Measurements from ENCODE around the gene SKIDA1.
A peak's percentile ranks its signal among the peaks of the same experiment; 100 is the strongest.

Gene SKIDA1

DNA sequence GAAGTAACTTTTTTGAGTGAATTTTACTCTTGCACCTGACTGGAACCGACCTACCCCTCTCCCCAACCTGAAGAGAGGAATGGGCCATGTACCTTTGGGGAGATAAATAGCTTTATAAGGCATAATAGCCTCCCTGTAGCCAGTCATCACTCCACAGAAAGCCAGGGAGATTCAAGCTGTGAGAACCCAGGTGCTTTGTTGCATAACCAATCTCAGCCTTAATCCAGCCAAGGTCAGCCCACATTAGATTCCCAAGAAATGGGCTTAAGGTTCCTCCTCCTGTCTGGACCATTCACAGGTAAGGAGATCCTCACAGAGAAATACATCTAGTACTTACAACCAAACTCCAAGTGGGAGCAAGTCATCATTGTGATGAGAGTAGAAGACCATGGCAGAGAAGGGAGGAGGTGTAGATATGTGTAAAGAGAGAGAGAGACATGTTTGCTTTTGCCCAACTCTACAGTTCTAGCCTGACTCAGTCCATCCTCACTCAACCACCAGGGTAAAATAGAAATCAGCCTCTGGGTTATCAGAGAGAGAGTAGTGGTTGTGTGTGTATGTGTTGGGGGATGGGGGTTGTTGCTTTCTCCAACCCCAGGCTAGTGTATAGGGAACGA is 23.6 kb downstream of the SKIDA1 start:
- no peak for DNase-seq (ENCODE audit: low read depth in 2 of 2)

DNA sequence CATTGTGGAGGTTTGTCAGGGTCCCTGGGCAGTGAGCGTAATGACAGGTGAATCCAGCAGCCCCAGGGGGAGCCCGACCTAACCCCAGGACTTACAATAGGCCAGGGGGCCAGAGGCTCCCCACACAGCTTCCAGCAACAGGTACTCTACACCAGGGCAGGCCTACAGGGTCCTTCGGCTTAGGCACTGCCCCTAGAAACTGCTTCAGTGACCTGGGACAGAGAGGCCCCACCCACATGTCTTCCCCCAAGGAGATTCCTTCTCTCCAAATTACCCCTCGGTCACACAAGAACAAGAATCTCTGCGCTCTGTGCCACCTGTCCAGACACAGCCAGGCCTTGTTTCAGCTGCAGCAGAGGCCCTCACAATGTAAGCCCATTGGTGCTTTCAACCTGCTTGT is 24.4 kb downstream of the SKIDA1 start:
- no peak for DNase-seq (ENCODE audit: low read depth in 2 of 2)

DNA sequence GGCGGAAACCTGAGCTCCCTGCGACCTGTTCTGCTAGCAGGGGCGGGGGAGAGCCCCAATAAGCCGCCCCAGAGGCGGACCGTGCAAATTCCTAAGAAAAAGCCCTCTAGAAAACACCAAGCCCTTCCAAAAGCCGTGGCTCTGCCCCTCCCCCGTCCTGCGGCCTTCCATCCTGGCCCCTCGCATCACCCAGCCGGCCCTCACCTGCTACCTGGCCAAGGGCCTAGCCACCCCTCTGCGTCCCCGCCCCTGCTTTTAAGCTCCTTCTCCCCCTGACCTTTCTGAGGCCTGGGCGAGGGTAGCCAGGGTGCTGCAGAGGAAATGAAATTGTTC is 24.9 kb downstream of the SKIDA1 start:
- DNase-seq (ENCODE audit: low read depth in 2 of 2), result no peak

DNA sequence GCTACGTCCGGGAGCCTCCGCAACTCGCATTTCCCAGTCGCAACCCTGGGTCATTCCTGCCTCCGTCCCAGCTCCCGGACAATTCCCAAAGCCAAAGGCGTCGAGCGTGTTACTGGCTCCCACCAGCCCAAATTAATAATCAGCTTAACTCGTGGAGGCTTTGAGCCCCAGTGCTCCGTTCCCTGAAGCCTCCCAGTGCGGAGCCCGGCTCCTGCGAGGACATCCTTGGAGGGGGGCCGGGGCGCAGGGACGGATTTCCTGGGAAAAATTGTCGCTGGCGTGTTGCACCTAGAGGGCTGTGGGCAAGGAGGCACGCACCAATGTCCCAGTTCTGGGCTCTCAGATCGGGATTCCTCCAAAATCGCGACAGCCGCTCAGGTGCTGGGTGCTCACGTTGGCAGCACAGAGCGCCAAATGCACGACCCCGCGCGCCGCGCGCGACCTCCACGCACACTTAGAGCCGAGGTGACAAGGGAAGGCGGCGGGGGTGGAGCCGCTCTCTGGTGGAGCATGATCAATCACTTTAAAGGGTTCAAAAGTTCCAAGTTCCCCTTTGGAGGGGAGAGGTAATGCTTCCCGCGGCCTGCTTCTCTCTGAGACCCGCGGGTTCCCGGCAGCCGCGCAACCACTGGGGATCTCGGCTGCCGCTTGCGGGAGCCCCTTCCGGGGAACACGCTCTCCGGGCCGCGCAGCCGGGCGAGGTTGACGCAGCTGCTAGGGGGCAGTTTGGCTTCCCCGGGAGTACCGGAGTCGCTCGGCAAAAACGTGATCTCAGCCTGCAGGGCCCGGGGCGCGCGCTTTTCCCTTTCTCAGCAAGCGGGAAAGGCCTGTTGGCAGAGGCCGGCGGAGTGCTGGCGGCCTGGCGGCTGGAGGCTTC is 25.5 kb downstream of the SKIDA1 start:
- no peak for DNase-seq (ENCODE audit: low read depth in 2 of 2)

- DNase-seq (ENCODE audit: low read depth in 2 of 2), result no peak
Measured at GRCh38 chr10:21498986-21499385, 26.5 kb downstream of the SKIDA1 start.

DNA sequence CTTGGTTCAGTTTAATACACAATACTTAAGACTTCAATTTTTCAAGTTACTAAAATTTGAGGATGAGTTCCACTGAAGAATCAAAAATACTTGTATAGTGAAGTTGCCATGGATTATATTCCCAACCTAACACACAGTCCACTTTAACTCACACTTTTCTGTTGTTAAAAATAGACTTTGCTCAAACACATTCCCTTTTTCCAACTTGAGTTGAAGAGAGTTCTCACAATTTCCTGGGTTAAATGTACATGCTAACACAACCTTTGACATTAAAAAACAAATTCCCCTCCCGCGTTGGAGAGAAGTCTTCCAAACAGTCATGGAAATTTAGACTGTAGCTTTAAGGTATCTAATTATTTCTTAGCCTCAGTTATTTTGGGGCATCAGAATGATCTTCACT is 27.1 kb downstream of the SKIDA1 start:
- DNase-seq (ENCODE audit: low read depth in 2 of 2), result no peak

GRCh38 chr10:21497177-21497807 is 28.2 kb downstream of the SKIDA1 start:
- DNase-seq (ENCODE audit: low read depth in 2 of 2), result no peak

GRCh38 chr10:21496343-21497176 is 28.9 kb downstream of the SKIDA1 start:
- no peak for DNase-seq (ENCODE audit: low read depth in 2 of 2)

- peak; percentile 75 to 81 for DNase-seq (ENCODE audit: low read depth in 2 of 2)
Measured at GRCh38 chr10:21495752-21496342, 29.6 kb downstream of the SKIDA1 start.

DNA sequence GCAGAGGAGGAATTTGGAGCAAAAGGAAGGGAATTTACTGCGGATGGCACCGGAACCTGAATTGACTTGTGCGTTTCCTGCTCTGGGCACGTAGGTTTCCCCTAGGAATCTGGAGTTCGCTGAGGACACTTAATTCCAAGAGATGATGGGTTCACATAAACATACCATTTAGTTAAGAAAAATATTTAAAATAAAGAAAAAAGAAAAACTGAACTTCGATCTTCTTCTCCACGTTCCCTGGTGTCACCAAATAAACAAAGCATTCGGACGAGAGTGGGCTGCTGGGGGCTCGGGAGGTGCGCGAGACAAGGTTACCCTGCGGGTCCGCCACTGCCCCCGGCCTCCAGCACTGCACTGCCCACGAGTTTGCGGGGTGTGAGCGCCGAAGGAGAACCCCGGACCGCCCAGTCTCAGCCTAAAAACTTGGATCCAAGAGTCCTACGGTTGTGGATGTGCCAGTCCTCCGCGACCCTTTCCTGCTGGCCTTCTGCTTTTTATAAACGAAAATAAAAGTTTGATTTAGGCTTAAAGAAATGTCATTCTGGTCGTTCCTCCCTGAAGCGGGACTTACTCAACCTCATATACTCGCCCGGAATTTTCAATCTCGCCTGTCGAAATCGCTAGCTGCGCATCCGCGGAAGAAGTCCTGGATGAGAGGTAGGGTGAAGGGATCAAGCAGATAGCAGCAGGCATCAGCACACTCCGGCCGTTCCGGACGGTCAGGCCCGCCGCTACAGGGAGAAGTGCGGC is 30.3 kb downstream of the SKIDA1 start:
- DNase-seq (ENCODE audit: low read depth in 2 of 2), result no peak

DNA sequence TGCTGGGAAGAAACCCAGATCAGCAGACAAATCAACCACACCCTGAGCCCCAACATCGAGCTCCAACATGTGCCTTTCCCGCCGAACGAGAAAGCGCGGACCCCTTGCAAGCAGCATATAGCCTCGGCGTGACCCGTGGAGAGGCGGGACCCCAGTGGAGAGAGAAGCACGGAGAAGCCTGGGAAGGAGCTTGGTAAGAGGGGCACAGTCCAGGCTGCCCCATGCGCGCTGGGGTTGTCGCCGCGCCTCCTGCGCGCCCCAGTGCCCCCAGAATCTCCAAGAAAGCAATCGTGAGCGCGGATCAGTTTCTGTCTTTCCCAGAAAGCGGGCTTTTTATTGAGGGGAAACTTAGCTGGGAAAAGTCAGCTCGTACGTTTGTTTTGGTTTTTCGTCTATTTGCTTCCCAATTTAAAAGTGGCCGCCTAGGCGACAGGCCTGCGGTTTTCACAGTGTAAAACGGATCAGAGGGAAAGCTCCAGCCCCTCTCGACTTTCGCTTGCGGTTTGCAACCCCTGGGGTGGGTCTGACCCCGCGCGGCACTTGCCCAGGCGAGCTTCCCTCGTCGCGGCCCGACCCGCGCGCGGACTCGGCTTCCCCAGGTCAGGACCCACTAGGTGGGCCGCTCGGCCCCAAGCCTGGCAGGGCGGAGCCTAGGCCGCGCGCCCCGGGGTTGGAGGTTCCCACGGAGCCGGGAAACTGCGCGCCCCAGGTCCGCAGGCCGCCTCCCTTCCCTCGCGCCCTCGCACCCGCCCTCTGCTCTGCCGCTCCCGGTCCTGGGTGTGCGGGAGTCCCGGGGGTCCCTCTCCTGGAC is 31.1 kb downstream of the SKIDA1 start:
- no peak for DNase-seq (ENCODE audit: low read depth in 2 of 2)

GRCh38 chr10:21493784-21494183 is 31.7 kb downstream of the SKIDA1 start:
- no peak for DNase-seq (ENCODE audit: low read depth in 2 of 2)

DNA sequence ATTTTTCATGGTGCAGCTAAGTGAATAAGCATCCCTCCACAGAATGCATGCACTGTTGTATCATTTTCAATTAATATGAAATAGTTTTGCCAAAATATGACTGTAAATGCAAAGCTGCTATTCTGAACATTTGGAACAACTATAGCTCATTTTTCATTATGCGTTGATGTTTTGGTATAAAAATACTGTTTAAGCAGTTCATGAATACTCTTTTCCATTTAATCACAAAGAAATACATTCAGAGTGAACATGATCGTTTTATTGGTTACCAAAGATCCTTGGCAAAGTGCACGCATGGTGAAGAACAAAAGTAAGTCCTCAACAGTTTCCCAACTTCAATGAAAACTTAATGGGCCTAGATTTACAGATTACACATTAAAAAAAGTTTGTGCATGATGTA is 33.1 kb downstream of the SKIDA1 start:
- no peak for DNase-seq (ENCODE audit: low read depth in 2 of 2)

DNA sequence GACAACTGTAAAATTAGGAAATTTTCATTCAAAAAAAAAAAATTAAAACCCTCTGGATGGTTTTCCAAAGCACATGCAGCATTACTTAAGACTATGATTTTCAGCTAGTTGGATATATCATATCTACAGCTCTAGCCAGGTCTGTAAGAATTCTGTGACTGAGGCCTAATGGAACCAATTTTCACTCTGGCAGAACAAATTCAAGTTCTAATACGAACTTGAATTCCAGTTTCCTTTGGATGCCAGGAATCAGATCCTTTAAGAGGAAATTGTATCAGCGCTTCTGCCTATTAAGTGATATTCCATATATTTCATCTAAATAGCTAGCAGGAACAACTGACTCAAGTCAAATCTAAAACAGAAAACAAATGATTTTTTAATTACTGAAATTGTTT is 34.8 kb downstream of the SKIDA1 start:
- DNase-seq (ENCODE audit: low read depth in 2 of 2), result no peak

DNA sequence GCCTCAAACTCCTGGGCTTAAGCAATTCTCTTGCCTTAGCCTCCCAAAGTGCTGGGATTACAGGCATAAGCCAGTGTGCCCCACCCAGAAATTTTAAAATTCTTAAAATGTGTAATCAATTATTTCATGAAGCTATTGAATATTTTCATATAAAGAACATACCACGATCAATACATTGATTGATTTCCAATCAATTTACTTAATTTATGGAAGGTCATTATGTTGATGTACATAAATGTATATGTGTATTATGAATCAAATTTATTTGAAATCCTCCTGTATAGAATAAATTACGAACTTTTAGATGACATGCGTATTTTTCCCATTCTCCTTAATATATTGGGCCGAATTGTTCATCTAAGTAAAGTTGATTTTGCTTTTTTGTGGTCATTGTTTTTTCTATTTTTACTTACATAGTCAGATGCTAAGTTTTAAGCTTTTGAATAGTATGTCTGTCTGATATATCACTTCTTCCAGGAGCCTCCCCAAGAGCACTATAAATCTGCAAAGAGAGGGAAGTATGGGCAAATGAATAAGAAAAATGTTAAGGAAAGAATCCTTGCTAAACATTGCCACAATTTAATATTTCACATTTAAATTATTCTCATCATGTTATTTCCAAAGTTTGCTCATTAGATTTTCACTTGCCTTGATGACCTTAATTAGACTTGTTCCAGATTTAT is 35.3 kb downstream of the SKIDA1 start:
- DNase-seq (ENCODE audit: low read depth in 2 of 2), result no peak

DNA sequence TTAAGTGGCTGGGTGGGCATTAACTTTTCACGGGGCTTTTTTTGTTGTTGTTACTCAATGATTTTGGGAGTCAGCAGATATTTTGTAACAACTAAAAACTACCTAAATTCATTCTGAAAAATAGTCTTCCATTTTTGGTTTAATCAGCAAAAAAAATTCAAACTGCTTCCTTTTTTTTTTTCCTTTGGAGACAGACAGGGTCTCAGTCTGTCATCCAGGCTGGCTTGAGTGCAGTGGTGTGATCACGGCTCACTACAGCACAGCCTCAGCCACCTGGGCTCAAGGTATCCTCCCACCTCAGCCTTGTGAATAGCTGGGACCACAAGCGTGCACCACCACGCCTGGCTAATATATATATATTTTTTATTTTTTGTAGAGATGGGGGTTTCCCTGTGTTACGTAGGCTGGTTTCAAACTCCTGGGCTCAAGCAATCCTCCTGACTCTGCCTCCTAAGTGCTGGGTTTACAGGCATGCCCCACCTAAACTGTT is 36.5 kb downstream of the SKIDA1 start:
- DNase-seq (ENCODE audit: low read depth in 2 of 2), result no peak

DNA sequence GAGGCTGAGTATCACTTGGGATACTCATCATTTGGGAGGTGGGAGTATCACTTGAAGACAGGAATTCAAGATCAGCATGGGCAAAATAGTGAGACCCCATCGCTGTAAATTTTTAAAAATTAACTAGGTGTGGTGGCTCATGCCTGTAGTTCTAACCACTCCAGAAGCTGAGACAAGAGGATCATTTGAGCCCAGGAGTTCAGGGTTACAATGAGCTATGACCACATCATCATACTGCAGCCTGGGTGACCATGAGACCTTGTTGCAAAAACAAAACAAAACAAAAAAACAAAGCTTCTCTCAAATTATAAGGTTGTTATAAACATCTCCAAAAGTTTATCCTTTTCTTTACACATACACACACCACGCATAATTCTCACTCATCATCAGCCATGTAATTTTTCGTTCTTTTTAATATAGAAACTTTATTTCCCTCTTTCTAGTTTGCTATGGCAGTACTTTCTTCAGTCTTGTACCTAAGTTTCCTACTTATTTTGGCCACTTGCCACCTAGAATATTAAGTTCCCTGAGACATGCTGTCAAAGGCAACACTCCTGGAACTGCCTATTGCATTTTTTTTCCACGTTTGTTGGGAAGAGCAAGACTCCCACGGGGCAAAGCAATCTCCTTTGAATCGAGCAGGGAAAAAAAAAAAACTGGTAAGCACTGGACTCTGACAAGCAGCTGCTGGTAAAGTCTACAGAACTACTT is 37.1 kb downstream of the SKIDA1 start:
- DNase-seq (ENCODE audit: low read depth in 2 of 2), result no peak

- no peak for DNase-seq (ENCODE audit: low read depth in 2 of 2)
Measured at GRCh38 chr10:21487416-21488180, 37.9 kb downstream of the SKIDA1 start.
